Measurements from ENCODE around the gene NACC2.
"Not testable (repeated sequence)": the region's sequence is repeated elsewhere in the genome, so short reads cannot be mapped to it uniquely, and the experiment has no call there.

Gene NACC2

GRCh38 chr9:136046554-136046920 is 48.6 kb downstream of the NACC2 start:
- no peak for DNase-seq (ENCODE audit: low read depth in 2 of 2)

- no peak for DNase-seq (ENCODE audit: low read depth in 2 of 2)
Measured at GRCh38 chr9:136045595-136046553, 49.2 kb downstream of the NACC2 start.

GRCh38 chr9:136044971-136045594 is 50.0 kb downstream of the NACC2 start:
- no peak for DNase-seq (ENCODE audit: low read depth in 2 of 2)

GRCh38 chr9:136044207-136044970 is 50.7 kb downstream of the NACC2 start:
- DNase-seq (ENCODE audit: low read depth in 2 of 2): no peak

GRCh38 chr9:136043441-136043991 is 51.6 kb downstream of the NACC2 start:
- no peak for DNase-seq (ENCODE audit: low read depth in 2 of 2)

GRCh38 chr9:136042541-136042940 is 52.5 kb downstream of the NACC2 start:
- DNase-seq (ENCODE audit: low read depth in 2 of 2): no peak

- DNase-seq (ENCODE audit: low read depth in 2 of 2): not testable (repeated sequence)
Measured at GRCh38 chr9:136040848-136041247, 54.2 kb downstream of the NACC2 start.

GRCh38 chr9:136039488-136039887 is 55.6 kb downstream of the NACC2 start:
- DNase-seq (ENCODE audit: low read depth in 2 of 2): no peak

- DNase-seq (ENCODE audit: low read depth in 2 of 2): no peak
Measured at GRCh38 chr9:136036848-136037247, 58.2 kb downstream of the NACC2 start.

- DNase-seq (ENCODE audit: low read depth in 2 of 2): no peak
Measured at GRCh38 chr9:136036050-136036449, 59.0 kb downstream of the NACC2 start.

- no peak for DNase-seq (ENCODE audit: low read depth in 2 of 2)
Measured at GRCh38 chr9:136031741-136032730, 63.1 kb downstream of the NACC2 start.

- DNase-seq (ENCODE audit: low read depth in 2 of 2): no peak
Measured at GRCh38 chr9:136031094-136031493, 64.0 kb downstream of the NACC2 start.

GRCh38 chr9:136029556-136029955 is 65.5 kb downstream of the NACC2 start:
- no peak for DNase-seq (ENCODE audit: low read depth in 2 of 2)

- DNase-seq (ENCODE audit: low read depth in 2 of 2): no peak
Measured at GRCh38 chr9:136028760-136029470, 66.2 kb downstream of the NACC2 start.

GRCh38 chr9:136026943-136027289 is 68.2 kb downstream of the NACC2 start:
- DNase-seq (ENCODE audit: low read depth in 2 of 2): not testable (repeated sequence)

GRCh38 chr9:136026266-136026942 is 68.7 kb downstream of the NACC2 start:
- DNase-seq (ENCODE audit: low read depth in 2 of 2): no peak

- DNase-seq (ENCODE audit: low read depth in 2 of 2): no peak
Measured at GRCh38 chr9:136025481-136025880, 69.6 kb downstream of the NACC2 start.

- no peak for DNase-seq (ENCODE audit: low read depth in 2 of 2)
Measured at GRCh38 chr9:136024696-136025316, 70.3 kb downstream of the NACC2 start.

GRCh38 chr9:136024286-136024685 is 70.8 kb downstream of the NACC2 start:
- DNase-seq (ENCODE audit: low read depth in 2 of 2): no peak
